GM18498 (cell line): ENCODE data around the gene SMYD5.

Source experiments
- ATAC-seq: cut with Tn5 transposase; IDR thresholded peaks from one replicate; pipeline ENCODE4 v1.9.1; 2021; ENCODE audit warnings: mild to moderate bottlenecking, moderate library complexity; ENCODE audit not compliant: unreplicated experiment

Gene SMYD5

GRCh38 chr2:73237168-73237567 lies 23.1 kb downstream of the SMYD5 start:
- no peak for ATAC-seq

- ATAC-seq, result no peak
Observed at GRCh38 chr2:73238149-73238548, 24.1 kb downstream of the SMYD5 start.

- no peak for ATAC-seq
Observed at GRCh38 chr2:73238976-73239375, 24.9 kb downstream of the SMYD5 start.

GRCh38 chr2:73239776-73240175 lies 25.7 kb downstream of the SMYD5 start:
- no peak for ATAC-seq

GRCh38 chr2:73243884-73244570 lies 30.0 kb downstream of the SMYD5 start:
- no peak for ATAC-seq

- ATAC-seq, result no peak
Observed at GRCh38 chr2:73244580-73244979, 30.5 kb downstream of the SMYD5 start.

- ATAC-seq, result no peak
Observed at GRCh38 chr2:73246850-73247249, 32.8 kb downstream of the SMYD5 start.

GRCh38 chr2:73249636-73250035 lies 35.6 kb downstream of the SMYD5 start:
- ATAC-seq, result no peak

- ATAC-seq, result no peak
Observed at GRCh38 chr2:73250872-73251846, 37.1 kb downstream of the SMYD5 start.

- no peak for ATAC-seq
Observed at GRCh38 chr2:73252238-73253027, 38.4 kb downstream of the SMYD5 start.

- no peak for ATAC-seq
Observed at GRCh38 chr2:73253400-73253799, 39.4 kb downstream of the SMYD5 start.

GRCh38 chr2:73253901-73254300 lies 39.9 kb downstream of the SMYD5 start:
- ATAC-seq, result no peak

- no peak for ATAC-seq
Observed at GRCh38 chr2:73254343-73255006, 40.4 kb downstream of the SMYD5 start.

GRCh38 chr2:73255007-73255644 lies 41.1 kb downstream of the SMYD5 start:
- no peak for ATAC-seq

GRCh38 chr2:73255907-73256617 lies 42.0 kb downstream of the SMYD5 start:
- no peak for ATAC-seq

GRCh38 chr2:73256618-73256922 lies 42.5 kb downstream of the SMYD5 start:
- ATAC-seq, result no peak

GRCh38 chr2:73257021-73257420 lies 43.0 kb downstream of the SMYD5 start:
- ATAC-seq, result no peak

GRCh38 chr2:73257425-73258125 lies 43.5 kb downstream of the SMYD5 start:
- ATAC-seq, result no peak
